Mucosa of rectum (tissue), 2 donors: ENCODE data around the gene SMOC2.
A peak's percentile ranks its signal among the peaks of the same experiment; 100 is the strongest.

Experiments used
- H3K27ac ChIP-seq, 2 donors: one replicate each; pipeline ENCODE4 v1.7.0; 2013; ENCODE audit warnings: inconsistent platforms in 2 of 2, low read depth in 2 of 2, low read length in 2 of 2
- H3K27me3 ChIP-seq, 2 donors: one replicate each; pipeline ENCODE4 v1.7.0; 2013; ENCODE audit warnings: low read length in 2 of 2; ENCODE audit not compliant: control insufficient read depth in 2 of 2, insufficient read depth in 2 of 2
- H3K36me3 ChIP-seq, 2 donors: one replicate each; pipeline ENCODE4 v1.7.0; 2013; ENCODE audit warnings: low read length in 2 of 2; ENCODE audit not compliant: control insufficient read depth in 2 of 2, insufficient read depth in 2 of 2
- H3K4me1 ChIP-seq, 2 donors: one replicate each; pipeline ENCODE4 v1.7.0; 2013; ENCODE audit warnings: low read length in 2 of 2, mild to moderate bottlenecking in 1 of 2; ENCODE audit not compliant: control insufficient read depth in 2 of 2, insufficient read depth in 2 of 2
- H3K4me3 ChIP-seq, 2 donors: one replicate each; pipeline ENCODE4 v1.7.0; 2013; ENCODE audit warnings: low read length in 2 of 2
- H3K9ac ChIP-seq, 2 donors: one replicate each; pipeline ENCODE4 v1.7.0; 2013; ENCODE audit warnings: low read length in 2 of 2, low read depth in 1 of 2, mild to moderate bottlenecking in 1 of 2
- H3K9me3 ChIP-seq, 2 donors: one replicate each; pipeline ENCODE4 v1.7.0; 2013; ENCODE audit warnings: low read length in 2 of 2; ENCODE audit not compliant: control insufficient read depth in 2 of 2
- donor health status: healthy.
- donor health status: Normal muscosa, but diverticular disease.

The SMOC2 gene

DNA sequence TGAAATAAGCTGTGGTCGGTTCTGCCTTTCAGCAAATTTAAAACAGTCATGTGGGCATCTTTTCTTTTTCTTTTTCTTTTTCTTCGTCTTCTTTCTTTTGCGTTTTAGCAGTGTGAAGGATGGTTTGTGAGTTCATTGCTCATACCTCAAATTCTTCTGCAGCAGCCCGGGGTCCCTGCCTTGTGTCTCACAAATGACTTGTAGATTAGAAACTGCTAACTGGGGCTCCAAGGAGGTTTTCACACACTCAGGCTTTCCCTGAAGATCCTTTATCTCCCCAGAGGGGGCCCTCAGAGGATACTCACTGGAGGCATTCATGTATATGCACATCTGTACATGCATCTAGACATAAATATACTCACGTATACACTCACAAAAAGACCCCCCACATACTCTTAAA, 1.7 kb downstream of the SMOC2 start:
- Histone ChIP-seq H3K36me3 (no peaks in the 10 kb centered on the region), H3K4me3 (peak overlapping the region in 1 of 2 donors; percentile 53), H3K27ac (no peak overlapping the region), H3K27me3 (peaks cover 6 to 13% of the 10 kb centered on the region in 2 donors), H3K9ac (no peak overlapping the region), H3K4me1 (peaks cover 0 to 6% of the 10 kb centered on the region in 2 donors), H3K9me3 (no peaks in the 10 kb centered on the region)

DNA sequence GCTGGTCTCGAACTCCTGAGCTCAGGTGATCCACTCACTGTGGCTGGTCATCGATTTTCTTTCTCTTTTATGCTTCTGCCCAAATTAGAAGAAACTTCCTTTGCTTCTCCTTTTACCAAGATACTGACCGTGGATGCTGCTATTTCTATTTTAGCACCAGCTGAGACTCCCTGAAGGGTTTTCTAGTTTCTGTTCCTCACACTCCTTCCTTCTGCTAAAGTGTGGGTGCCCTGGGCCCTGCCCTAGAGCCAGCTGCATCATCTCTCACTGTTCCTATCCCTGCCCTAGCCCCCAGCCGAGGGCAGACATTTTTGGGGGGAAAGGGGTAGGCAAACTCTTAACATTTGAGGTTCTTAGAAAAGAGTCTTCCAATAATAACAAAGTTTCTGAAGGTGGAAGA, 6.3 kb downstream of the SMOC2 start:
- no peaks in the 10 kb centered on the region for H3K4me1 ChIP-seq
- no peaks in the 10 kb centered on the region for H3K36me3 ChIP-seq
- no peak overlapping the region for H3K27ac ChIP-seq
- H3K9ac ChIP-seq: no peak overlapping the region
- peaks cover 0 to 5% of the 10 kb centered on the region in 2 donors for H3K27me3 ChIP-seq
- H3K9me3 ChIP-seq: no peaks in the 10 kb centered on the region
- H3K4me3 ChIP-seq: no peak overlapping the region

DNA sequence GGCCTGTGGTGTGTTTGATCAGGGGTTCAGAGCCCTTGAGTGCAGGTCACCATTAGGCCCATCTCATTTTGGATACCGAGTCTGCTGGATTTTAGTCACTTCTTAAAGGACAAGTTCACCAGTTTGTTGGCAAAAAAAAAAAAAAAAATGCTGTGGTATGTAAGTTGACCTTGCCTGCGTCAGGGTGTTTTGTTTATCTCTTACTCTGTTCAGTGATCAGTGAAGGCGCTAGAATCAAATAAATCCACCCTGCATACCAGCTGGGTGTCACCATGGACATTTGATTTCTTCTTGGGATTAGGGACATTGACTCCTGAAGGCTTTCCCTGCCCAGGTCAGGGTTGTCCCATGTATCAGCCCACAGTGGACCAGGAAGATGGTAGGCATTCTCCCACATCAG, 6.7 kb downstream of the SMOC2 start:
- no peak overlapping the region for H3K9ac ChIP-seq
- no peaks in the 10 kb centered on the region for H3K36me3 ChIP-seq
- no peak overlapping the region for H3K27ac ChIP-seq
- peaks cover 0 to 5% of the 10 kb centered on the region in 2 donors for H3K27me3 ChIP-seq
- no peaks in the 10 kb centered on the region for H3K9me3 ChIP-seq
- H3K4me1 ChIP-seq: peaks cover 0 to under 1% of the 10 kb centered on the region in 2 donors
- H3K4me3 ChIP-seq: no peak overlapping the region

DNA sequence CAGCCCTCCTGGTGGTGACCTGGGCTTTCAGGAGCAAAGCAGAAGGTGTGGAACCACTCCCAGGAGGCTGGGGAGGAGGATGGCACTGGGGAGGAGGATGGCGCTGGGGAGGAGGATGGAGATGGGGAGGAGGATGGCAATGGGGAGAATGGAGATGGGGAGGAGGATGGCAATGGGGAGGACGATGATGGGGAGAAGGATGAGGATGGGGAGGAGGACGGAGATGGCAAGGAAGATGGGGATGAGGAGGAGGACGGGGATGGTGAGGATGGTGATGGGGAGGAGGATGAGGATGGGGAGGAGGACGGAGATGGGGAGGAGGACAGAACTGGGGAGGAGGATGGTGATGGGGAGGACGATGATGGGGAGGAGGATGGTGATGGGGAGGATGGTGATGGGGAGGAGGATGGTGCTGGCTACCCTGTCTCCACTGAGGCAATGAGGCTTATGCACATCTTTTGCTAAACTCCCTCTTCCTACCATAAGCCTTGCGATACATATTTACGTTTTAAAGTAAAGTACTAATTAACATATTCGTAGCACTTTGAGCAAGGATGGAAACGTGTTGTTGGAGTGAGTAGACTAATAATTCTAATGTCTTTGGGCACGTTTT, 7.4 kb downstream of the SMOC2 start:
- Histone ChIP-seq H3K9me3 (no peaks in the 10 kb centered on the region), H3K9ac (no peak overlapping the region), H3K4me1 (peaks cover 0 to 6% of the 10 kb centered on the region in 2 donors), H3K27me3 (peaks cover 0 to 5% of the 10 kb centered on the region in 2 donors), H3K27ac (no peak overlapping the region), H3K36me3 (no peaks in the 10 kb centered on the region), H3K4me3 (no peak overlapping the region)

DNA sequence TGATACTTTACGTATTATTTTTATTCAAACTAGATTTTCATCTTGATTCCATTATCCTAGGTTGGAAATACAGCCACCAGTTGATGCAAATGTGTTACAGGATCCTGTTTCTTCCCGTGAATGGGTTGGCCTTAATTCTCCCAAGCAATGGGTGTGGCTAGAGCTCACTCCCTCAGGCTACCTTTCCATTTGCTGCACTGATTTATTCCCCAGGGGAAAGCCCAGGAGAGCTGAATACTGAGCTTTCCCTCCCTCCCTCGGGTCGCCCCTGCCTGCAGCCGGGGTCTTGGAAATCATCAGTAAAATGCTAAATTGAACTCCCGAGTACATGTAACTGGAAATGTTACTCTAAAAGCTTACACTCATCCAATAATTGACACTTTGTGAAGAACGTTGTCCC, 9.9 kb downstream of the SMOC2 start:
- H3K36me3 ChIP-seq: no peaks in the 10 kb centered on the region

DNA sequence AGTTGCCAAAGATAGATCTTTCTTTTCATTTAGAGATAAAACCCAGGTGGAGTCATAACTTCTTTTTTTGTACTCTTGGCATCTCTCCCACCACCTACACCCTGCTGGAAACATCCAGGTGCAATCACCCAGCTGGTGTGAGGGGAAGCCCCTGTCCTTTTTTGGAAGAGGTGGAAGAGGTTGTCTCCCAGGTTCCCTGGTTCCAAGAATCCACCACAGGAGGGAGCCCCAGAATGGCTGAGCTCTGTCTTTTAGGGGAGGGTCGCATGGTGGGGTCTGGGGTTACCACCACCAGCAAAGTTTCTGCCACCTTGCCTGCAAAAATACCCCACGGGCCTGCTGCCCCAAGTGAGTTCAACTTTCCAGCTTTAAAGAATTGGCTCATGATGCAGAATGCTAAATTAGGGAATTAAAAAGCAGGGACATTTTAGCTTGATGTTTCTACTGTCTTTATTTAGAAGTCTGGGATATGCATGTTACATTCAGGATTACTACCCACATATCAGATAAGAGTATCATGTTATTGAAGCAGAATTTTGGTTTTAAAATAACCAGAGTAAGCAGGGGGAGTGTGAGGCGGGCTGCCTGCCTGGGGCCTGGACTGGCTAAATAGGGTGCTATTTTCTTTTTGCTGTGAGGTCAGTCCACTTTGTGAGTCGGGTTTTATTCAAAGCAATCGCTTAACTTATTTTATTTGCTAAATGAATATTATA, 11.0 kb downstream of the SMOC2 start:
- no peak overlapping the region for H3K4me3 ChIP-seq
- no peak overlapping the region for H3K27ac ChIP-seq
- H3K4me1 ChIP-seq: peaks cover 0 to 7% of the 10 kb centered on the region in 2 donors
- H3K27me3 ChIP-seq: no peaks in the 10 kb centered on the region
- no peaks in the 10 kb centered on the region for H3K36me3 ChIP-seq
- no peaks in the 10 kb centered on the region for H3K9me3 ChIP-seq
- H3K9ac ChIP-seq: no peak overlapping the region

More for the DNA sequence above, 9.9 kb downstream of the SMOC2 start:
- Histone ChIP-seq H3K9me3 (no peaks in the 10 kb centered on the region), H3K4me1 (peaks cover 0 to 7% of the 10 kb centered on the region in 2 donors), H3K9ac (no peak overlapping the region), H3K4me3 (no peak overlapping the region), H3K27ac (no peak overlapping the region), H3K27me3 (no peaks in the 10 kb centered on the region)

DNA sequence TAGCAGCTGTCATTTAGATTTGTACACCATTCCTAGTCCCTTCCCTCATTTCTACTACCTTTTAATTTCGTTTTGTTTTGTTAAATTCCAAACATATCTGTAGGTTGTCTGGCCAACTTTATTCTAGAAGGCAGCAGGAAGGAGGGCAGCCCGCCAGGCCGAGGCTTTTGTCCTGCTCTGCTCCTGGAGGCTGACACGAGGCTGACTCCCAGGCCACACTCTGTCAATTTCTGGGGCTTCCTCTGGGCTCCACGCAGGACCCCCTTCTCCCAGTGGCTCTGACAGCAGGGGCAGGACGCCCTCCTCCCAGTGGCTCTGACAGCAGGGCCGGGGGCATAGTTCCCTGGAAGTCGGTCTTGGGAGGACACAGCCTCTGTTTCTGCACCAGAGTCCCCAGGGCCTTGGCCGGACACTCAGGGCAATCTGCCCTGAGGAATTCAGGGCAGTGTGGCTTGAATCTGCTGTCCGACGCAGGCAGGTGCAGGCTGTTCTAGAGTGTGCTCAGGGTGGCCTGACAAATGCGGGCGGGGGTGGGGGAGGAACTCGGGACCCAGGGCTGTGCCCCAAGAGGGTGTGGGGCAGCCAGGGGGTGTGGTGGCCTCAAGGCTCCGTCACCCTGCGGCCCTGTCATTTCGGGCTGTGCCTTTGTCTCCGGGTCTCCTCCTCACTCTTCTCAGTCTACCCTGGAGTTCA, 11.8 kb downstream of the SMOC2 start:
- Histone ChIP-seq H3K4me3 (no peak overlapping the region), H3K4me1 (peaks cover 0 to 7% of the 10 kb centered on the region in 2 donors), H3K9me3 (no peaks in the 10 kb centered on the region), H3K27me3 (no peaks in the 10 kb centered on the region), H3K9ac (no peak overlapping the region), H3K27ac (no peak overlapping the region), H3K36me3 (no peaks in the 10 kb centered on the region)

DNA sequence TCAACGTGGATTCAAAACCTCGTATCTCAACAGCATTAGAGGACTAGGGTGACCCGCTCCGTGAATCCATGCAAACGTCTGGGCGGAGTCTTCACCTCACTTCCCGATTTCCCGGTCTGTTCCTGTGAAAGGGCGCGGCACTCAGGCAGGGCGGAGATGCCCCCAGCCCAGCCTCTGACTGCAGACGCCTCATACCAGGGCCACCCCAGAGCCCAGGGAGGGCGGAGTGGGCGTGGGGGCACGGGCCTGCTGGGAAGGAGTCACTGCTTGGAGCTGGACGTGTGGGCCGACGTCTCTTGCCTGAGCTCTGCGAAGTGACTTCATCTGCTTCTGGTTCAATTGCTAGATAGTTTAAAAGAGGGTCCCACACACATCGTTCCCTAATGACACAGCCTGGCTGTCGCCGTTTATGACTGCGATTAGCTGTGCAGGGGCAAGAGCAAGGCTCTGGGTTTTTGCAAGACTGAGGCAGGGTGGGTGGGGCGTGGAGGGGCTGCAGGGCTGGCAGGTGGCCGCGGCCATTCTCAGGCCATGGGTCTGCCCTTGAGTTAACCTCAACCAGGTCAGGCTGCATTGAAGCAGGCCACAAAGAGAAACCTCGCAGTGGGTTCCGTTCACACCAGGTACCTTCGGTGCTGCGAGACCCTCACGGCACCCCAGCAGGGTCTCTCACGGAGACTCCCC, 15.0 kb downstream of the SMOC2 start:
- no peaks in the 10 kb centered on the region for H3K9me3 ChIP-seq
- H3K27me3 ChIP-seq: no peaks in the 10 kb centered on the region
- H3K27ac ChIP-seq: no peak overlapping the region
- H3K4me1 ChIP-seq: peaks cover 0 to 7% of the 10 kb centered on the region in 2 donors
- H3K36me3 ChIP-seq: no peaks in the 10 kb centered on the region
- H3K9ac ChIP-seq: no peak overlapping the region
- H3K4me3 ChIP-seq: no peak overlapping the region

DNA sequence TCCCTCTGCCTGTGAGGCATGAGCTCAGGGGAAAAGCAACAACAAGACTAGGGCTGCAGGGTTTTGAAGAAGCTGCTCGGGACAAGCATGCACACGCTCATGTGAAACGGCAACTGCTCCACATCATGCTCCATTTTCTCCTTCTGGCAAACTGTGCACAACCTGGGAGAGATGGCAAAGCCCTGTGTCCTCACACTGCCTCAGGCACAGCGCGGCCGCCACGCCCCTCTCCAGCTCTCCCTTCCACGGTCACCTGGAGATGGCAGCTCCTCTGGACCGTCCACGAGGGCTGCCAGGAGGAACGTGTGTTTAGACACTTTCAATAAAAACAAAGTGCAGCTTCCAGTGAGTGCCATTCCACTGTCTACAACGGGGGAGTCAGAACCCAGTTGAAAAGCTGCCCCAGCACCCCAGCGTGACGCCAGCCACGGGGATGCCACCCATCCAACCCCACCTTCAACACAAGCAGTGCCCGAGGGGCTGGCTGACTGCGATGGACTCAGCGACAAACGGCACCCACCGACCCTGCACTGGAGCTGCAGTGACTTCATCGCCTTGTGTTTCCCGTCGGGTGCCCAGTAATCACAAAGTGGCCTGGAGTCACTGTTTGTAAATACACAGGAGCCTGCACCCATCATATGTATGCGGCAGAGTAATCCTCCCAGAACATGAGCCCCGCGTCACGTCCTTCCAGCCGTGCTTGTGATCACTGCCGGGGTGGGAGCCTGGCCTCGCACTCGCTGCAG, 16.1 kb downstream of the SMOC2 start:
- Histone ChIP-seq H3K36me3 (no peaks in the 10 kb centered on the region), H3K9ac (no peak overlapping the region), H3K4me3 (no peak overlapping the region), H3K4me1 (peaks cover 0 to 7% of the 10 kb centered on the region in 2 donors), H3K27me3 (no peaks in the 10 kb centered on the region), H3K9me3 (no peaks in the 10 kb centered on the region), H3K27ac (no peak overlapping the region)
